SK-N-MC (cell line): Measurements from ENCODE around the gene GPR39.

ENCODE experiments used
- DNase-seq: peaks from one replicate; pipeline ENCODE4 v3.0.0-alpha.2; 2011; ENCODE audit warnings: low read depth, low spot score
- H3K27ac ChIP-seq: fragments of 200-600 bp; sonication (generic); 2 replicates; pipeline ENCODE4 v1.5.1; 2016; ENCODE audit warnings: mixed run types
- H3K36me3 ChIP-seq: fragments of 200-600 bp; sonication (generic); 2 replicates; pipeline ENCODE4 v1.6.1; 2017; ENCODE audit warnings: antibody characterized with exemption, low read length, mixed read lengths; ENCODE audit not compliant: insufficient read depth
- H3K4me3 ChIP-seq: fragments of 200-600 bp; sonication (generic); 2 replicates; pipeline ENCODE4 v1.5.1; 2016
- H3K9ac ChIP-seq: fragments of 200-600 bp; sonication (generic); 2 replicates; pipeline ENCODE4 v1.8.0; 2017; ENCODE audit warnings: mixed run types, mixed read lengths; ENCODE audit not compliant: insufficient read length
- H3K9me3 ChIP-seq: fragments of 200-600 bp; sonication (generic); 2 replicates; pipeline ENCODE4 v1.6.1; 2017; ENCODE audit warnings: low read depth, mild to moderate bottlenecking, antibody characterized with exemption, low read length, moderate library complexity, mixed read lengths
- EZH2 ChIP-seq: fragments of 200-600 bp; sonication (generic); IDR thresholded peaks from one replicate; pipeline ENCODE4 v1.6.1; 2017; ENCODE audit warnings: antibody characterized with exemption
- FOXP2 ChIP-seq: optimal IDR thresholded peaks from 2 replicates; pipeline ENCODE3; 2011; ENCODE audit warnings: mild to moderate bottlenecking, moderate library complexity; ENCODE audit not compliant: insufficient read depth; ENCODE audit errors: extremely low read length, control extremely low read depth
- POLR2AphosphoS5 ChIP-seq: IDR thresholded peaks from 2 replicates; pipeline ENCODE4 v1.6.1; 2012; ENCODE audit warnings: mild to moderate bottlenecking, low read depth, low read length, borderline replicate concordance

The GPR39 gene

DNA sequence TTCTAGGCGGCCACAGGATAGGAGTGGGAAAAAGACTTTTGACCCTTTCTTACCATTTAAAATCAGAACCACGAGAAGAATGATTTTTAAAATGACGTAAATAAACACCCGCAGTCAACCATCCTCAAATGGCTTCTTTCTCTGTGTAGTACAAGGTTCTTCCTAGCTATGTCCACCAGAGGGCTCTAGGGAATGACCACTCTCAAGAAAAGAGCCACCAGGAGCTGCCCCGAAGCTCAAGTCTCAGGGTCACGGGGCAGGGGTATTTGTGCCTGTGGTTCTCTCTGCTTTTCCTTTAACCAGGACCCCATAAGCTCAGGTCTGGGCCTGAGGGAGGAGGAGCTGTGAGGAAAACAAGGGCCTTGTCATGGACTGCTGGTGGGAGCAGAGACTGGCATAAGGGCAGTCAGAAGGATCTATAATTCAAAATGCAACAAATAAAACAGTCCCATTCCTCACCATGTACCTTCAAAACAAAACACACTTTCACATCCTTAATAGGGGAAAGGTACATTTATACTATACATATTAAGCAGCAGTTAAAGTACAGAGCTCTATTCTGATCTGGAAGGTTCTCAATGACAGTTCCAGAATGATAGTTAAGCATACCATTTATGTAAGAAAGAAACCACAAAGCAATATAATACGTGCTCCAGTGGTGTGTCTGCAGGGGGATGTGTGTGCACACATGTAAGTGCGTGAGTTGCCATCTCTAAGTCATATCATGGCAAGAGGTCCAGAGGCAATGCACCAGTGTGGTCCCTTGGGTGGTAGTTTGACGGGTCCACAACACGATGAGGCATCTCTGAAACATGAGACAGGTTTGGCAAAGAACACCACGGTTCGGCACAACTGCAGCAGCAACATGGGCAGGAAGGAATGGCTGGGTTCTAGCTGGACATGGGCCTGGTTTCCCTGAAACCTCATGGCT, 234.8 kb downstream of the GPR39 start:
- no peak for DNase-seq
- no peaks in the 10 kb centered on the region for H3K9me3 ChIP-seq

DNA sequence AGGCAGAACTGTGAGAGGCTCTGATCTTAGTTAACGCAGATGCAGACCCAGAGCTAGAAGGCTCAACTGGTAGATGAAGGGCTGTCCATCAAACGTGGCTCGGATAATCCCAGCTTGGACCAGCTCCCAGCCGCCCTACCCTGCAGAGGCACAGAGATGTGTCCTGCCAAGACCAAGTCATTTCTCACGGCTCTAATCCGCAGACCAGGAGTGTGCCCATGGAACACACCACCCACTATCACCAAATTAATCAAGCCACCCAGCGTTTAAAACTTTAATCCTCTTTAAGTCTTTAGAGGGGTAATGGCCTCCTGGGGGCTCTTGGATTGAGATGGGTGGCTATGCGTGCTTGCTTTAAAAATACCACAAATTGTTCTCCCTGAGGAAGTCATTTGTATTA, 235.9 kb downstream of the GPR39 start:
- Histone ChIP-seq H3K9ac (no peak overlapping the region), H3K4me3 (no peak overlapping the region), H3K9me3 (no peaks in the 10 kb centered on the region), H3K27ac (no peak overlapping the region), H3K36me3 (peaks cover 47% of the 10 kb centered on the region)
- TF ChIP-seq EZH2 (no peak), POLR2AphosphoS5 (no peak), FOXP2 (no peak)
- DNase-seq = no peak

More for the DNA sequence above, 234.8 kb downstream of the GPR39 start:
- Histone ChIP-seq H3K27ac (no peak overlapping the region), H3K4me3 (no peak overlapping the region), H3K36me3 (peaks cover 45% of the 10 kb centered on the region), H3K9ac (no peak overlapping the region)
- TF ChIP-seq FOXP2 (no peak), EZH2 (no peak), POLR2AphosphoS5 (no peak)

DNA sequence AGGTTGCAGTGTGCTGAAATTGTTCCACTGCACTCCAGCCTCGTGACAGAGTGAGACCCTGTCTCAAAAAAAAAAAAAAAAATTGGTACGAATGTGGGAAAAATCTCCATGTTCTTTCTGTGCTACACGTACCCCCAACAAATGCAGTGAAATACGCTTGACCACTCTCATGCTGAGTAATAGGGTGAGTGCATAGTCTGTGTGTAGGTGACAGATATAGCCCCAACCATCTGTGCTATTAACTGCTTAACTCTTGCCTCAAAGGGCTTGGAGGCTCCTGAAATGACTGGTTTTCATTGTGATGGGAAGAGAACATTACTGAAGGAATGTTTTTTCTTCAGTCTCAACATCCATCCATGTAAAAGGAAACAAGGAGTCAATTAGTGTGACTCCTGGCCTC, 237.7 kb downstream of the GPR39 start:
- Histone ChIP-seq H3K36me3 (peaks cover 56% of the 10 kb centered on the region), H3K27ac (no peak overlapping the region), H3K4me3 (no peak overlapping the region), H3K9me3 (no peaks in the 10 kb centered on the region), H3K9ac (no peak overlapping the region)
- TF ChIP-seq EZH2 = no peak
- no peak for DNase-seq

DNA sequence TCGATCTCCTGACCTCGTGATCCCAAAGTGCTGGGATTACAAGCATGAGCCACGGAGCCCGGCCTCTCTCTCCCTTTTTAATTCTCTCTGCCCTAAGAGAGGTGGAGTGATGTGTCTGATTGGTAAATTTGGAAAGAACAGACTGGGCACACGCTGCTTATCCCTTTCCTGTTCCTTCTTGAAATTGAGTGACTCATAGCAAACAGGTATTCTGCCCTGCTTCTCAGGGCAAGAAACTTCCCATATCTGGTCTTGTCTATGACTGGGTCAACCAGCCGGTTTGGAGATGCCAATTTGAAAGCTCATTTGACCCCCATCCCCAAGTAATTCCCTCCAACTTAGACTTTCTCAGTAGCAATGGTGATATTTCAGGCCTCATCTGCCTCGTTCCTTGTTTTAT, 238.4 kb downstream of the GPR39 start:
- Histone ChIP-seq H3K36me3 (peaks cover 60% of the 10 kb centered on the region), H3K9ac (no peak overlapping the region), H3K4me3 (no peak overlapping the region), H3K27ac (no peak overlapping the region), H3K9me3 (no peaks in the 10 kb centered on the region)
- no peak for DNase-seq
- no peak for TF ChIP-seq POLR2AphosphoS5
- TF ChIP-seq EZH2 = no peak
- TF ChIP-seq FOXP2 = no peak

DNA sequence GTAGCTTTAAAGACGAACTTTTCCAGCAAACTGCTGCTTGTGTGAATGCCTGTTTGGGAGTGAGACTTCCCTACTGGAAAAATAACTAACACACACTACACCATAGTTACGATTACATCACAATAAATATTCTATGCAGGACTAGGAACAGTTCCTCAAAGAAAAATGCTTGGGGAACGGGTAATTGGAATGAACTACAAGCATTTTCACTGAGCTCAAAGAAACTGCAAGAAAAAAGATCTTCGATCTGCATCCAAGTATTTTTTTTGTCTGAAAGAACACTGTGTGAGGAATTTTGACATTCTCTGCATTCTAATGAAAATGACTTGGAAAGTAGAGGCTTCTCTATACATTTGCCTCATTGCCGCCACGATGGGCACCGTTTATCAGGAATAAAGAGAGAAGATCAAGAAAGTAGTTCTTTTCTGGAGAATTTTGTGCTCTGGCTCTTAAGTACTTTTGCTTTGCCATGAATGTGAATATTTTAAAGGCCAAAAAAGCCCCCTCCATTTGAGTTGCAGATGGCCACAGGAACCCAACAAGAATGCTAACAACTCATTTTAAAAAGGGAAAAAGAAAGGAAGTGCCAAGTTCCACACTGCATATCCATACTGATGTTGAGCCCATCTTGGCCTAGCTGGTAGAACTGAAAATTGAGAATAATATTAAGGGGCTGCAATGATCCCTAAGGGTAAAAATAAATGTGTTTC, 239.8 kb downstream of the GPR39 start:
- H3K4me3 ChIP-seq = no peak overlapping the region
- H3K9me3 ChIP-seq = no peaks in the 10 kb centered on the region
- 0 out of 2 replicates have a peak overlapping the region, but pooled peaks have one; percentile 30 for H3K27ac ChIP-seq
- no peak for TF ChIP-seq EZH2
- peaks cover 72% of the 10 kb centered on the region for H3K36me3 ChIP-seq
- H3K9ac ChIP-seq = peak overlapping the region; percentile 9
- no peak for DNase-seq

DNA sequence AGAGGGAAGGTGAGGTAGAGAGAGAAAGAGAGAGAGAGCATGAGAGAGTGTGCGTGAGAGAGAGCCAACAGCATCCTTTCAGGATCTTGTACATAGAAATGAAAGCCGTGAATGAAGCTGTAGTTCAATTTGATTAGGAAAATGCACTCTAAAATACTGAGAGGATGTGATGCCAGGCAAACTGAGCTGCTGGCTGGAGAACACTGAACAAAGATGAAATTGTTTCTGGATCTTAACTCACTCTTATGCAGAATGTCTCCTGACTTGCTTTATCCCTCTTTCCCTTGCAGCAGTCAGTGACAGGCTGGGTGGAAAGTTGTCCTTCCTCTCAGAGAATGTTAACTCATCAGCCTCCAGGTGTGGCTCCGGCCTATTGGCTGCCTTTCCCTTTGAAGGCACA, 242.7 kb downstream of the GPR39 start:
- no peak for TF ChIP-seq EZH2
- TF ChIP-seq FOXP2 = no peak
- TF ChIP-seq POLR2AphosphoS5 = no peak
- Histone ChIP-seq H3K9me3 (no peaks in the 10 kb centered on the region), H3K9ac (no peak overlapping the region), H3K36me3 (peaks cover 85% of the 10 kb centered on the region), H3K27ac (no peak overlapping the region), H3K4me3 (no peak overlapping the region)
- no peak for DNase-seq

DNA sequence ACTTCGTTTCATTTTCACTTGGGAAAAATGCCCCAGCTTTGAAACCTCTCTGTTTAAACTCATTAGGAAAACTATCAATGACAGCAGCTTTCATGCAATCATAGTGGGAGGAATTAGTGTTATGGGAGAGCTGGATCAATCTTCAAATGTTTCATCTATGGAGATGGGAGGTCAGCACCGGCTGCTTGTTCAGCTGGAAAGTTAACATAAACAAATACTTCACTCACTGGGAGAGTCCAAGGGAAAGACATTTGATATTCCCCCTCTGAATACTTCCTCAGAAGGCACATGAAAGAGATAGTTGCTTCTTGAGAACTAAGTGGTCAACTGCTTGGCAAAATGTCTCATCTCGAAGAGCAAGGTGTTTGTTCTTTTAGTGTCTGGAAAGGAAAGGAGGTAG, 246.1 kb downstream of the GPR39 start:
- Histone ChIP-seq H3K4me3 (no peak overlapping the region), H3K36me3 (peaks cover 98% of the 10 kb centered on the region), H3K9me3 (no peaks in the 10 kb centered on the region), H3K27ac (no peak overlapping the region), H3K9ac (no peak overlapping the region)
- no peak for DNase-seq
- TF ChIP-seq POLR2AphosphoS5 (no peak), EZH2 (no peak), FOXP2 (no peak)

DNA sequence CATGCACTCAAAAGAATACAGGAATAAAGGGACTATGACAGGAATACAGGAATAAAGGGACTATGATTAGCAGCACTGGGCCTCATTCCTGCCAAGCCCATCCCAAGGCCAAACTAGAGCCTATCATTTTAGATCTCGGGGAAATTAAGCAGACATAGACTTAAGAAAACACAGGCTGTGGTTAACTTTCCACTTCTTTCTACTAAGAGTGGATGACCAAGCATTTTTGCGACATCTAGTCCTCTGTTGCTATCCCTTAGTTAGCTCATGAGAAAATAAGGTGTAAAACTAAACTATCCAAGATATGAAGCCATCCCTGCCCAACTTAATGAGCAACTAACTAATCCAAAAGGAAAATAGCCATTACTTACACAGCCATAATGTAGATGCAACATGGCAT, 247.5 kb downstream of the GPR39 start:
- Histone ChIP-seq H3K36me3 (peaks cover 87% of the 10 kb centered on the region), H3K4me3 (no peak overlapping the region), H3K9me3 (no peaks in the 10 kb centered on the region), H3K9ac (no peak overlapping the region), H3K27ac (no peak overlapping the region)
- no peak for DNase-seq
- TF ChIP-seq EZH2 = no peak
- TF ChIP-seq FOXP2 = no peak
- TF ChIP-seq POLR2AphosphoS5 = no peak

DNA sequence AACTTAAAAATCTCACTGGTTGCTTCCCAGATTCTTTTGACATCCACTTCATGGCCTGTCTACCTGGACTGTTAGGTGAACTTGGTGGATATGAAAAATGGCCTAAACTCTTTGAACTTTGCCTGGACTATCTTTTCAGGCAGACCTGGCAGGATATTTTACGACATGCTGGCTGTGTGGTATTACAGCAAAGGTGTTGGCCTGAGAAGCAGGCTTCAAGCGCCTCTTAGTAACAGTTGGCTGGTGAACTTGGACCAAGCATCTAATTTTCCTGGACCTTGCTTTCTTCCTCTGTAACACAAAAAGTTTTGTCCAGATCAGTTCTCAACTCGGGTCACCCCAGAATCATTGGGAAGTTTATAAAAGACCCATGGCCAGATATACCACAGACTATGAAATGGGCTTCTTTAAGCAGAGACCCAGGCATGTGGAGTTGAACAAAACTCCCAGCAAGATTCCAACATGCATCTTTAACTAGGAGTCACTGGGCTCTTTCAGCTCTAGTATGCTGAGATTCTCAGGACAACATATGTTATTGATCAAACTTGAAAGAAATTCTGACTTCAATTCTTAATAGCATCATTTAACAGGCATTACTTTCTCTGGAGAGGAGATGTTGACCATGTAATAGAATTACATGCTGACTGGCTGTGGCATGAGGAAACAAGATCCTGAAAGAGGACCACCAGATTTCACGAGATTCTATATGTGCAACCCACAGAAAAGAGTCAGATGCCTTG, 249.0 kb downstream of the GPR39 start:
- no peak overlapping the region for H3K27ac ChIP-seq
- no peak for DNase-seq
- peaks cover 73% of the 10 kb centered on the region for H3K36me3 ChIP-seq
- H3K9me3 ChIP-seq = no peaks in the 10 kb centered on the region
- H3K4me3 ChIP-seq = no peak overlapping the region
- H3K9ac ChIP-seq = no peak overlapping the region
- no peak for TF ChIP-seq FOXP2
- no peak for TF ChIP-seq POLR2AphosphoS5
- TF ChIP-seq EZH2 = no peak
